Body of pancreas (tissue), 4 donors: ENCODE results near the gene S100P. TPM values are rescaled to one million over a fixed set of nuclear protein-coding genes. Genes with fewer than 3 reads are reported as not detected.

Source experiments
- ATAC-seq: fragments of 150-250 bp; one replicate; pipeline ENCODE4 v1.9.1; 2016
- DNase-seq, 4 donors: peaks; one replicate each; pipeline ENCODE4 v3.0.0-alpha.2; 2019
- H3K27ac ChIP-seq, 4 donors: fragments of 200-600 bp; sonication (generic); 1 replicate in 3 of 4; 2 replicates in 1 of 4; pipeline versions ENCODE4 v1.5.1 to v1.6.1; 2016 to 2019; ENCODE audit warnings: mild to moderate bottlenecking in 1 of 4, mixed read lengths in 1 of 4, moderate library complexity in 1 of 4
- H3K27me3 ChIP-seq, 2 donors: fragments of 200-600 bp; sonication (generic); one replicate each; pipeline ENCODE4 v1.6.0; 2016; ENCODE audit warnings: mild to moderate bottlenecking in 1 of 2
- H3K36me3 ChIP-seq, 2 donors: fragments of 200-600 bp; sonication (generic); replicated peaks in 1 of 2; 2 replicates each; pipeline ENCODE4 v1.5.1; 2016; ENCODE audit warnings: low read depth in 2 of 2; ENCODE audit not compliant: insufficient read depth in 1 of 2
- H3K4me1 ChIP-seq: fragments of 200-600 bp; sonication (generic); one replicate; pipeline ENCODE4 v1.6.0; 2016
- H3K4me3 ChIP-seq, 2 donors: fragments of 200-600 bp; sonication (generic); 1 replicate in 1 of 2; 2 replicates in 1 of 2; pipeline ENCODE4 v1.5.1; 2016 to 2019
- H3K9me3 ChIP-seq, 3 donors: fragments of 200-600 bp; sonication (generic); 1 replicate in 2 of 3; 2 replicates in 1 of 3; pipeline ENCODE4 v1.5.1; 2016
- CTCF ChIP-seq, 7 experiments: fragments of 450-650 bp in 4 of 7; fragments of 200-600 bp in 3 of 7; sonication (generic) in 3 of 7; IDR thresholded peaks; one replicate each; pipeline ENCODE4 v1.5.1; 2016 to 2019; ENCODE audit warnings: antibody characterized with exemption in 7 of 7
- POLR2A ChIP-seq, 3 donors: fragments of 450-650 bp; IDR thresholded peaks; one replicate each; pipeline ENCODE4 v1.6.1; 2016; ENCODE audit warnings: antibody characterized with exemption in 3 of 3, mild to moderate bottlenecking in 2 of 3
- WGBS, 2 donors: methylation state at CpG; one replicate each; pipeline ENCODE4 v1.1.5; 2017; 5-methylcytosine and 5-hydroxymethylcytosine counted together
- intact Hi-C: fragments of 100-400 bp; cut with DNase I; formaldehyde crosslinking; loops from one replicate; pipeline ENCODE4 v1.15.1; 2023
- total RNA-seq, 2 donors: library from RNA; depleted of rRNA; stranded (reverse); fragments of >200 nt; gene quantifications; one replicate each; pipeline ENCODE4 v1.1.0, GENCODE V29; 2016

The S100P gene
- total RNA-seq, 2 donors from 2014 or later: 1.0 TPM; not detected in 1

- ATAC-seq (no peak), DNase-seq (no peak)
- H3K27me3 ChIP-seq: no peaks in the 10 kb centered on the region
- H3K36me3 ChIP-seq: no peaks in the 10 kb centered on the region
- intact Hi-C loops: no loop called here
- 82 to 86% methylated on average over 5 of the region's 5 CpGs for WGBS, 2 donors
- no peak overlapping the region for H3K4me3 ChIP-seq
- H3K9me3 ChIP-seq: no peaks in the 10 kb centered on the region
- no peak overlapping the region for H3K27ac ChIP-seq
- peaks cover 47% of the 10 kb centered on the region for H3K4me1 ChIP-seq
- TF ChIP-seq POLR2A (IDR thresholded peaks at IDR 0.05): no peak
- no peak for TF ChIP-seq CTCF (IDR thresholded peaks at IDR 0.05)
Measured at GRCh38 chr4:6706173-6706572, 12.5 kb downstream of the S100P start.

GRCh38 chr4:6709230-6710114, 15.8 kb downstream of the S100P start, which contains the start of gene MRFAP1L1:
Gene MRFAP1L1 (minus strand): TSS chr4:6709865. CDS start chr4:6709629, 236 bp downstream.
- intact Hi-C loops: no loop called here
- peak within 1 kb of the TSS; percentile 81 to 88 for H3K4me3 ChIP-seq
- no peaks in the 10 kb centered on the region for H3K36me3 ChIP-seq
- H3K27ac ChIP-seq: peak within 1 kb of the TSS; percentile 46 to 88 (median 80)
- DNase-seq (peak; percentile 95 to 99 (median 96)), ATAC-seq (peak; percentile 100)
- H3K27me3 ChIP-seq: no peaks in the 10 kb centered on the region
- no peaks in the 10 kb centered on the region for H3K9me3 ChIP-seq
- TF ChIP-seq CTCF (IDR thresholded peaks at IDR 0.05) (no peak), POLR2A (IDR thresholded peaks at IDR 0.05) (peak in 2 of 3 donors; percentile 57 to 58)
- H3K4me1 ChIP-seq: peaks cover 43% of the 10 kb centered on the region
- WGBS, 2 donors: 0% methylated on average over 59 to 72 of the region's 72 CpGs

GRCh38 chr4:6710282-6710681, 16.6 kb downstream of the S100P start:
- TF ChIP-seq CTCF (IDR thresholded peaks at IDR 0.05) (no peak), POLR2A (IDR thresholded peaks at IDR 0.05) (no peak)
- Histone ChIP-seq H3K4me3 (peak overlapping the region in 1 of 2 donors; percentile 88), H3K27ac (peak overlapping the region in 3 of 4 donors; percentile 41 to 88 (median 47)), H3K4me1 (peaks cover 42% of the 10 kb centered on the region), H3K9me3 (no peaks in the 10 kb centered on the region), H3K36me3 (no peaks in the 10 kb centered on the region), H3K27me3 (no peaks in the 10 kb centered on the region)
- ATAC-seq (no peak), DNase-seq (no peak)
- WGBS, 2 donors: 0 to 2% methylated on average over 6 of the region's 6 CpGs
- intact Hi-C loops: no loop called here

- WGBS, 2 donors: 73 to 80% methylated on average over 2 of the region's 2 CpGs
- TF ChIP-seq CTCF (IDR thresholded peaks at IDR 0.05) (no peak), POLR2A (IDR thresholded peaks at IDR 0.05) (no peak)
Measured at GRCh38 chr4:6710996-6711395, 17.3 kb downstream of the S100P start.

More at GRCh38 chr4:6710996-6711395, 17.3 kb downstream of the S100P start:
- peaks cover 41% of the 10 kb centered on the region for H3K4me1 ChIP-seq
- H3K4me3 ChIP-seq: no peak overlapping the region
- H3K27me3 ChIP-seq: no peaks in the 10 kb centered on the region
- intact Hi-C loops: no loop called here
- no peak overlapping the region for H3K27ac ChIP-seq
- H3K36me3 ChIP-seq: no peaks in the 10 kb centered on the region
- no peak for DNase-seq
- no peak for ATAC-seq
- no peaks in the 10 kb centered on the region for H3K9me3 ChIP-seq
